GM18861 (cell line): ENCODE measurements around the gene OSBPL10.

ENCODE experiments used
- ATAC-seq: cut with Tn5 transposase; IDR thresholded peaks from one replicate; pipeline ENCODE4 v1.9.1; 2021; ENCODE audit not compliant: unreplicated experiment

Gene OSBPL10

GRCh38 chr3:31927811-31928210, 53.3 kb downstream of the OSBPL10 start:
- no peak for ATAC-seq

GRCh38 chr3:31926543-31926942, 54.5 kb downstream of the OSBPL10 start:
- ATAC-seq: no peak

- ATAC-seq: peak; percentile 54
Measured at GRCh38 chr3:31925271-31925630, 55.8 kb downstream of the OSBPL10 start.

- ATAC-seq: peak; percentile 17
Measured at GRCh38 chr3:31924610-31925270, 56.3 kb downstream of the OSBPL10 start.

- ATAC-seq: no peak
Measured at GRCh38 chr3:31922962-31923361, 58.1 kb downstream of the OSBPL10 start.

- no peak for ATAC-seq
Measured at GRCh38 chr3:31921837-31922236, 59.2 kb downstream of the OSBPL10 start.

- ATAC-seq: no peak
Measured at GRCh38 chr3:31920310-31920709, 60.8 kb downstream of the OSBPL10 start.

- no peak for ATAC-seq
Measured at GRCh38 chr3:31919528-31919927, 61.5 kb downstream of the OSBPL10 start.

GRCh38 chr3:31918179-31919150, 62.6 kb downstream of the OSBPL10 start:
- peak; percentile 67 for ATAC-seq

- peak; percentile 74 for ATAC-seq
Measured at GRCh38 chr3:31917303-31918005, 63.6 kb downstream of the OSBPL10 start.

GRCh38 chr3:31911643-31912042, 69.4 kb downstream of the OSBPL10 start:
- no peak for ATAC-seq

- no peak for ATAC-seq
Measured at GRCh38 chr3:31911124-31911523, 69.9 kb downstream of the OSBPL10 start.

- no peak for ATAC-seq
Measured at GRCh38 chr3:31909455-31909854, 71.6 kb downstream of the OSBPL10 start.

- peak; percentile 98 for ATAC-seq
Measured at GRCh38 chr3:31908391-31909097, 72.5 kb downstream of the OSBPL10 start.

GRCh38 chr3:31906182-31906581, 74.9 kb downstream of the OSBPL10 start:
- ATAC-seq: no peak

GRCh38 chr3:31903686-31904431, 77.2 kb downstream of the OSBPL10 start:
- no peak for ATAC-seq

- no peak for ATAC-seq
Measured at GRCh38 chr3:31900583-31900982, 80.5 kb downstream of the OSBPL10 start.

GRCh38 chr3:31896648-31897433, 84.2 kb downstream of the OSBPL10 start:
- ATAC-seq: no peak

GRCh38 chr3:31896026-31896425, 85.0 kb downstream of the OSBPL10 start:
- ATAC-seq: no peak
